GM19099 (cell line): Measurements from ENCODE around the gene ZGLP1.

ENCODE experiments used
- POLR2A ChIP-seq: IDR thresholded peaks from 3 replicates; pipeline ENCODE4 v1.6.1; 2011; ENCODE audit warnings: low read depth; ENCODE audit not compliant: insufficient read length; ENCODE audit errors: extremely low read depth

The ZGLP1 gene

GRCh38 chr19:10258080-10258710, 51.4 kb downstream of the ZGLP1 start:
- TF ChIP-seq POLR2A: no peak

GRCh38 chr19:10256970-10257615, 52.5 kb downstream of the ZGLP1 start:
- TF ChIP-seq POLR2A: no peak

GRCh38 chr19:10256551-10256950, 53.1 kb downstream of the ZGLP1 start:
- TF ChIP-seq POLR2A: no peak

- no peak for TF ChIP-seq POLR2A
These were observed 54.3 kb downstream of the ZGLP1 start for GRCh38 chr19:10255358-10255757.
